HG02884 (cell line): ENCODE measurements around the gene KCNE2.
A peak's percentile ranks its signal among the peaks of the same experiment; 100 is the strongest.
"Not testable (repeated sequence)": the region's sequence is repeated elsewhere in the genome, so short reads cannot be mapped to it uniquely, and the experiment has no call there.

Experiments
- ATAC-seq: cut with Tn5 transposase; IDR thresholded peaks from one replicate; pipeline ENCODE4 v1.9.1; 2021; ENCODE audit warnings: mild to moderate bottlenecking, moderate library complexity; ENCODE audit not compliant: unreplicated experiment

Gene KCNE2

GRCh38 chr21:34352556-34352955, 11.2 kb upstream of the KCNE2 start:
- ATAC-seq, result no peak

GRCh38 chr21:34353182-34353581, 10.6 kb upstream of the KCNE2 start:
- no peak for ATAC-seq

DNA sequence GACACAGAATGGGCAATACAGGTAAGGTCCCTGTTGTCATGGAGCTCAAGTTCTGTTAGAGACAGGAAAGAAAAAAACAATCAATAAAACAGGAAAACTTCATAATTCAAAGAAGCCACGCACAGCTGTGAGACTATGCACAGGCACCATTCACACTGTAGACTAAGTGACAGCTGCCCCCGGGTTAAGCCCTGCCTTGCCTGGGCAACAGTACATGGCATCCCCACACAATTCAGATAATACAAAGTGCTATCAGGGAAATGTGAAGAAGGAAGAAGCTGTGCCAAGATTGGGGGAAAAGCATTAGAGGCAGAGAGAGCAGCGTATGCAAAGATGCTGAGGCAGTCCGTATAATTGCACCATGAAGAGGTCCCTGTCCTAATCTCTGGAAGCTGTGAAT, 9.0 kb upstream of the KCNE2 start:
- ATAC-seq, result no peak

- no peak for ATAC-seq
These were observed 8.2 kb upstream of the KCNE2 start for GRCh38 chr21:34355570-34355969.

DNA sequence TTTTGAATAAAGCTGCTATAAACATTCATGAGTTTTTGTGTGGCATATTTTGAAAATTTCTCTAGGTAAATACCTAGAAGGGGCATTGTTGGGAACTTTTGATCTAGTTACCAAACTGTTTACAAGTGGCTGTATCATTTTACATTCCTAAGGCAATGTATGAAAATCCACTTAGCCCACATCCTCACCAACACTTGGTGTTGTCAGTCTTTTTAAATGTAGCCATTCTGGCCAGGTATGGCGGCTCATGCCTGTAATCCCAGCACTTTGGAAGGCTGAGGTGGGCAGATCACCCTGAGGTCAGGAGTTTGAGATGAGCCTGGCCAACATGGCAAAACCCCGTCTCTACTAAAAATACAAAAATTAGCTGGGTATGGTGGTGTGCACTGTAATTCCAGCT, 5.9 kb upstream of the KCNE2 start:
- no peak for ATAC-seq

DNA sequence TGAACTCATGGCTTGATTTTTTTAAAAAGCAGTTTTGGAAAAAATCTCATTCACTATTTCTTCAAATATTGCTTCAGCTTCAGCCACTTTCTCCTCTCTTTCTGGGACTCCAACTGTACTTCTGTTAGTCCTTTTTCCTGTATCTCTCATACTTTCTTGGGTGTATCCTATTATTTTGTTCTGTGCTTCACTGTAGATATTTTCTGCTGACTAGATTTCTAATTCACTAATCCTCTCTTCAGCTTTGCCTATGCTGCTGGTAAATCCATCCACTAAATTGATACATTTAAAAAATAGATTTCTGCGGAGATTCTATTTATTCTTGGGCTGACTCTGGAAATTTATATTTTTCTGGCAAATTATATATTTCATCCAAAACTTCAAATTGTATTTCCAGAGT, 4.9 kb upstream of the KCNE2 start:
- ATAC-seq, result no peak

DNA sequence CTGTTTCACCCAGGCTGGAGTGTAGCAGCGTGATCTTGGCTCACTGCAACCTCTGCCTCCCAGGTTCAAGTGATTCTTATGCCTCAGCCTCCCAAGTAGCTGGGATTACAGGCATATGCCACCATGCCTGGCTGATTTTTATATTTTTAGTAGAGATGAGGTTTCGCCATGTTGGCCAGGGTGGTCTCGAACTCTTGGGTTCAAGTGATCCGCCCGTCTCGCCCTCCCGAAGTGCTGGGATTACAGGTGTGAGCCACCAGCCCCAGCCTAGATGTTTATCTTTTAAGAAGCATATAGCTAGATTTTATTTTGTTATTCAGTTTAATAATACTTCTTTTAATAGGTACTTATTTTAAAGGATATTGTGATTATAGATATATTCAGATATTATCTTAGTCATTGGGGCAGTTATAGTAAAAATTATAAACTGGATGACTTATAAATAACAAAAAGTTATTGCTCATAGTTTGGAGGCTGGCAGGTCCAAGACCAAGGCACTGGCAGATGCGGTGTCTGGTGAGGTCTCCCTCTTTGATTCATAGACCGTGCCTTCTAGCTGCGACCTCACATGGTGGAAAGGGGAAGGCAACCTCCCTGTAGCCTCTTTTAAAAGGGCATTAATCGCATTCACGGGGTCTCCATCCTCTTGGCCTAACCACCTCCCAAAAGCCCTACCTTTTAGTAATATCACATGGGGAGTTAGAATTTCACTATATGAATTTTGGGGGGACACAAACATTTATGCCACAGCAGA, 3.1 kb upstream of the KCNE2 start:
- ATAC-seq, result no peak

DNA sequence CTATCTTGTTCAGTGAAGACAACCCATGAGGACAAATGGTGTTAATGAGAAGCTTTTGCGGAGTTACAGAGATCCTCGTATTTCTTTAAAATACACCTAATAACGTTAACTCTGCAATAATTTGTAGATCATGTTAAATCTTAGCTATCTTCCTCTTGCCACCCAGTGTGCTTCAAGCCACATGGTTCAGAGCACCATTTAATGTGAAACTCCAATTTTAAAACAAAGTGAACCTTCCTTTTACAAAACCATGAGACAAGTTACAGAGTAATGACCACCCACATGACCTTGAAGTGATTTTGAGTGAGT, 1.7 kb upstream of the KCNE2 start:
- ATAC-seq, result no peak

DNA sequence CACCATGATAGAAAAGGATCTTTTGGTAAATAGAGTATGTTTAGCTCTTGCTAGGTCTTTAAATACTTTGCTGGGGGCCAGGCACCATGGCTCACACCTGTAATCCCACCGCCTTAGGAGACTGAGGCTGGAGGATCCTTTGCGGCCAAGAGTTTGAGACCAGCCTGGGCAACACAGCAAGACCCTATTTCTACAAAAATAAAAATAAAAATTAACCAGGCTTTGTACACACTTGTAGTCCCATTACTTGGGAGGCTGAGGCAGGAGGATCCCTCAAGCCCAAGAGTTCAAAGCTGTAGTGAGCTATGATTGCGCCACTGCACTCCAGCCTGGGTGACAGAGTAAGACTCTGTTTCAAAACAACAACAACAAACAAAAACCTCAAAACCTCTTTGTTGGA, 1.1 kb upstream of the KCNE2 start:
- ATAC-seq, result no peak

DNA sequence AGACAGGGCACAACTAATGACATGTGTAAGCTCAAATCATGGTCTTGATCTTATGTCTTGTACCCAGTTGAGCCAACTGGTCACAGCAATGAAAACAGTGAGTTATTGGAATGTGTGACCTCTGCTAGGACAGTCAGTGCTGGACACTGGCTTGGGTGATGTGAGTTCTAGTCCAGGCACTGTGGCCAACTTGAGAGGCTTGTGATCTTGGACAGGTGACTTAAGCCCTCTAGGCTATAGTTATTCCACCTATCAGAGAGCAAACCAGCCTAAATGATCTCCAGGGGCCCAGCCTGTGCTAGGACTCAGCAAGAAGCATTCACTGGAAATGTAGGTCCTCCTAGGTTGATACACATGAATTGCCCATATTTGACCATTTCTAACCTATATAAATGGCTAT, 1.1 kb downstream of the KCNE2 start:
- ATAC-seq, result no peak

DNA sequence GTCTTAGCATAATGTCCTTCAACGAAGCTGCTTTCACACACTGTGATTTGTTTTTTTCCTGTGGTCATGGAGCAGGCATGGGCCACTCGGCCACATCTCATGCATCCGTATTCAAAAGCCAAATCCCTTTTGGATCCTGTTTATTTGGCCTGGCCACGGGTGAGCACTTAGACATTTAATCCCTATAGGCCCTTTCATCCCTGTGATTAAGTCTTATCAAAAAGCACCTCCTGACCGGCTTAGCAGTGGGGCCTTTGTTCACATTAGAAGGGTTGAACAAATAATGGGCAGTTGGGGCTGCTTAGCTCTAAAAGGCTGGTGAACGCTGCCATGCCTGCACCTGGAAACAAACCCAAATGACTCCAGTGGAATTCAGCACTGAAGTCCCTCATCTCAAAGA, 2.0 kb downstream of the KCNE2 start:
- ATAC-seq, result no peak

GRCh38 chr21:34367320-34367935, 3.6 kb downstream of the KCNE2 start:
- no peak for ATAC-seq

DNA sequence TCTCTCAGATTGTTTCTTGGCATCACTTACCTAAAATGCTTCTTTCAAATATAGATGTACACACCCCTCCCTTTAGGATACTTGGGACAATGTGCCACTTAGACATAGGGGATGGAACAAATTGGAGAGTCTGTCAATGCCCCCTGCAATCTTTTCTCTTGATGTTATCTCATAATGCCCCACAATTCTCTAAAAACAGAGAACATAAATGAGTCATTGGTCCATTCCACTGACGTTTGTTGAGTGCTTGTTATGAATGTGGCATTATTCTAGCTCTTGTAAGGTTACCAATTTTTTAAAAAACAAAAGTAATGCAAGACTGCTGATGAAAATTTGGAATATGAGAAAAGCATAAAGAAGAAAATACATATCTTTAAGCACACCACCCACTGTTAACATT, 5.9 kb downstream of the KCNE2 start:
- no peak for ATAC-seq

DNA sequence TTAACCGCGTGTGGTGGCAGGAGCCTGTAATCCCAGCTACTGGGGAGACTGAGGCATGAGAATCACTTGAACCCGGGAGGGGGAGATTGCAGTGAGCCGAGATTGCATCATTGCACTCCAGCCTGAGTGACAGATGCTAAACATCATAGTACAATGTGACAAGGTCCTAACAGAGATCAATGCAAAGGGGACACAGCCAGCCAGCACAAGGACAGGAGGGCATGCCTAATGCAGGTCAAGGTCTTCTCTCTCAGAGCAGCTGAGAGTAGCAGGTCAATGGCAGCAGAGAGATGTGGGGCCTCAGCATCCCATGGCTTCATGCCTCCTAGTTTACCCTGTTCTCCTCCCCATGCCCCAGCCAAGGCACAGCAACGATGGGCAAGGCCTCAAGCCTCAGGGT, 8.5 kb downstream of the KCNE2 start:
- no peak for ATAC-seq

GRCh38 chr21:34374462-34374861, 10.7 kb downstream of the KCNE2 start:
- not testable (repeated sequence) for ATAC-seq

- ATAC-seq, result peak; percentile 89
These were observed 11.3 kb downstream of the KCNE2 start, which contains the start of gene SMIM11 for GRCh38 chr21:34374940-34375618. TSS of gene SMIM11 (plus strand) at chr21:34375507. CDS start at chr21:34379505, 3,998 bp downstream.

DNA sequence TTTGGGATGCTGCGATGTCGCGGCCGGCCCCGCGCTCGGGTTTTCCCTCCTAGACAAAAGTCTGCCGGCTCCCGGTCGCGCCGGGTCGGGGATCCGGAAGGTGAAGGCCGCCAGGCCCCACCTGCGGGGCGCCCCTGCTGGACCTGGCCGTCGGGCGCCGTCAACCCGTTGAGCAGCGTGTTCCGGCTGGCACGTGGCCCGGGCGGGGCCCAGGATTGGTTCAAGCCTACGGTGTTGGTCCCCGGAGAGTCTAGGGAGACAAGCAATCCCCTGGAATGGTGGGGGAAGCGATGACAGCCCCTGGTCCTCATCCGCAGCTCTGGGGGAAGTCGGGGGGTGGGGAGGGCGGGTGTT, 11.8 kb downstream of the KCNE2 start:
- peak; percentile 65 for ATAC-seq

DNA sequence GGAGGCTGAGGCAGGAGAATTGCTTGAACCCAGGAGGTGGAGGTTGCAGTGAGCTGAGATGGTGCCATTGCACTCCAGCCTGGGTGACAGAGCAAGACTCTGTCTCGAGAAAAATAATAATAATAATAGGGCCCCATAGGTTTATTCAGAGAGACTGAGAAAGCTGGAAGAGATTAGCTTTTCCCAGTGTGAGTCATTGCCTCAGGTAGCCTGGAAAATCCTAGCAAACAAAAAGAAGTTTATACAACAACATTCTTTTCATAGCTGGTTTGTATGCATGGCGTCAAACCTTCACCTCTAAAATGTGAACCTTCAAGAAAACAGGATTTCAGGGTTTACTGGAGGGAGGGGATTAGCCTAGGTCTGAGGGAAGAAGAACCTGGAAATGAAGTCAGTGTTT, 19.3 kb downstream of the KCNE2 start:
- ATAC-seq, result not testable (repeated sequence)

GRCh38 chr21:34383724-34384415, 20.1 kb downstream of the KCNE2 start:
- ATAC-seq, result peak; percentile 82

DNA sequence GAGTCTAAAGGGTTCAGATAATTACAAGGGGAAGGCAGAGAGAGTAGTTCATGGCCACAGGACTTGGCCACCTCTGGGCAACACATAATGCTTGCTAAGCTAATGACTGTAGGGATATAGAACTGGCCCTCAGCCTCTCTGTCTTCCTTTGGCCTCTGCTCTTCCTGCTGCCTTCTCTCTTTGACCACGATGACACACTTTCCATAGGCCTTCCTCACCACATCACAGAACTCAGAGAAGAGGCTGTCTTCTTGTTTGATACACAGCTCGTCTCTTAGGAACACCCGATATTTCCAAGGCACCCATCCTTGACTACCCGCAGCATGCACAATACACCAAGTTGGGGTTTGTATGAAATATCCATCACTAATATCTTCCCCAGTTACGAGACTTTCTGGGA, 36.7 kb downstream of the KCNE2 start:
- not testable (repeated sequence) for ATAC-seq

DNA sequence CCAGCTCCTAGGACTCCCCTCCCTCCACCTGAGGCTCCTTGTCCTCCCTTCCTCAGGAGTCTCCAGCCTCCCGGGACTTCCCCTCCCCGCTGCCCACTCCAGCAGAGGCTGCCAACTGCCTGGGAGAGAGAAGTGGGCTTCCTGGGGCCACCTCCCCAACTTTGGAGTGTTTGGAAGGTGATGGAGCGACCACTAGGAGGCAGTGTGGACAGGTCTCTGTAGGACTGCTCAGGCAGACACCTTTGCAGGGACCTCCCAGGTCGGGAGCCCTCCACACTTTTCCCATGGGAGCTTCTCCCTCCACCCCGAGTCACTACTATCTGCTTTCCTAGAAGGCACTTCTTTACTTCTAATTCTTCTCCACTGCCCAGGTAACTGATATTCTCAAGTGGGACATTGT, 40.9 kb downstream of the KCNE2 start:
- not testable (repeated sequence) for ATAC-seq

- not testable (repeated sequence) for ATAC-seq
These were observed 41.9 kb downstream of the KCNE2 start for GRCh38 chr21:34405686-34406085.
